GM18873 (cell line): ENCODE results near the gene SLC36A1.
A peak's percentile ranks its signal among the peaks of the same experiment; 100 is the strongest.
"Not testable (repeated sequence)": the region's sequence is repeated elsewhere in the genome, so short reads cannot be mapped to it uniquely, and the experiment has no call there.

Experiments
- ATAC-seq: cut with Tn5 transposase; IDR thresholded peaks from one replicate; pipeline ENCODE4 v1.9.1; 2021; ENCODE audit warnings: mild to moderate bottlenecking, moderate library complexity, moderate number of reproducible peaks; ENCODE audit not compliant: unreplicated experiment, low FRiP score

The SLC36A1 gene

DNA sequence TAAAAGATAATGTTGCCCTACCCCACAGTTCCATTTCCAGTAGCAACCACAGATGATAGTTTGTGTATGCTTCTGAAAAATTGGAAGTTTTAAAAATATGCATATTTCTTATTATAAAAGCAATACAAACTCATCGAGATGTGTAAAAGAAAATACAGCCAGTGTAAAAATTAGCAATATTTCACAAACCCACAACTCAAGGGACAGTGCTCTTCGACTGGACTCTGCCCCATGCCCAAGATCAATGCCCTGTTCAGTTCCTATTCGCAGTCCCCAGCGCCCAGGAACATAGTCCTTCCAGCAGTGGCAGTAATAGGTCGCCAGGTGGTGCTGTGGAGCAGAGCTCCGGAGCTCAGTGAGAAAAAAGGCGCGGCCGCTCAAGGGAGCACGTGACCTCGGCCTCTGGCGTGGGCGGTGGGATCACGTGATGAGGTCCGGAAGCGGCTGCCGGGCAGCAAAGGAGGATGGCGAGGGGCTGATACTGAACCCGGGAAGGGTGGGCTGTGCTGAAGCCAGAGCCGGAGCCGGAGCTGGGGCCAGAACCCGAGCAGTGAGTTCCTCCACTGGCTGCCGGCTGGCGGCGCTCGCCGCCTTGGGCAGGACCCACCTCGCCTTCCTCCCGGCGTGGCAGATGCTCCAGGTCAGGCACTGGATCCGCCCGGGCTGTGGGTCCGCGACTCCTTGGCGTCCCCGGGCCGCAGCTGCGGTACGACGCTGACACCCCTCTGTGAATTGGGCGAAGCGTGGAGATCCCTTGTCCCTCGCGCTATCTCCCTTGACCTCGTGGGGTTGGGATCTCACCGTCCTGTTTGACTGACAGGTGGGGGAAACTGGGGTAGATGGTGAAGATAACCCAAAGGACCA lies at the start of gene SLC36A1:
TSS of gene SLC36A1 (plus strand) at position 430 of the 864 bp plus-strand sequence. CDS start 11,190 bp downstream, outside the sequence.
- ATAC-seq: peak; percentile 71

DNA sequence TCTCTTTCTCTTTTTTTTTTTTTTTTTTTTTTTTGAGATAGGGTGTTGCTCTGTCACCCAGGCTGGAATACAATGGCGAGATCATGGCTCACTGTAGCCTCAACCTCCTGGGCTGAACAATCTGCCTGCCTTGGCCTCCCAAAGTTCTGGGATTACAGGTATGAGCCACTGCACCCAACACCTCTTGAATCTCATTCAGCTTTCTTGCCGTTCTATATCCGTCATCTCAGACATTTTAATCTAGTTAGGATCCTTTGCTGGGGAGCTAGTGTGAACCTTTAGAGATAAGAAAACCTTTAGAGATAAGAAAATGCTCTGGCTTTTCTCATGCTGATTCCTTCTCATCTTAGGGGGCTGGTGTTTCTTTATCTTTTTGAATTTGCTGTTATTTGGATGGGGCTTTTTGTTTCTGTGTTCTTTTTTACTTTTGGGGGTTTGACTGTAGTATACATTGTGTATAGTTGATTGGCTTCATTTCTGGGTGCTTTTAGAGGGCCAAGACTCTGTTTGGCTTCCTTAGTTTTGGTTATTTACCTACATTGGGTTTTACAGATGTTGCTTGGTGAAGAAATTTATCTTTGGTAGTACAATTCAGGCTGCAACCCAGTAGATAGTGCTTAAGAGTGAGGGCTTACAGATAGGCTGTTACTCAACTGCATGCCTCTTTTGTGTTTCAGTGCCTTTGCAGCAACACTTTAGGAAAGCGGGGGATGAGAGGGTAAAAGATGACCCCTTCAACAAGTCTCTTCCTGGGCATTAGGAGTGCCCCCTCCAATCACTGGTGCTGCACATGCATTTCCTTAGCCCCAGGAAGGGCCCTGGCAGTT lies 41.9 kb upstream of the SLC36A1 start:
- ATAC-seq: no peak

DNA sequence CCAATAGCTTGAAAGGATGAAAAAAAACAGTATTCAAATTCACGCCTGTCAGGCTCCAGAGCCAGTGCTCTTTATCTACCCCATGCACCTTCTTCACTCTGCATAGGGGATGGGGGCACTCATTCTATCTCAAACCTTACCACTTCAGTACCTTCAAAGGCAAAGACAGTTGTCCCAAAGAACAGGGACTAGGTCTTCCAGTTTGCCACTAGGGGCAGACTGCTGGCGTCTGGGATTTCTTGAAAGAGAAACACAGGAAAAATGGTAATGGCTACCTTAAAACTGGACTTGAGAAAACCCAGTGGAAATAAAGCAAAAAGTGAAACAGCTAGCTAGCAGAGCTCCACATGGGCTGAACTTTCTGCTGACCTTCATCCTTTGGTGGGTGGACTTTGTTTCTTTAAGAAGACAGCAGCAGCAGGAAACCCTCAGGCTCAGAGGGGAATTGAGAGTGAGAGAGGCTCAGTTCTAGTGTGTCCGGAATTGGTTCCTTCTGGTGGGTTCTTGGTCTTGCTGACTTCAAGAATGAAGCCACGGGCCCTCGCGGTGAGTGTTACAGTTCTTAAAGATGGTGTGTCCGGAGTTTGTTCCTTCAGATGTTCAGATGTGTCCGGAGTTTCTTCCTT lies 41.0 kb upstream of the SLC36A1 start:
- no peak for ATAC-seq

DNA sequence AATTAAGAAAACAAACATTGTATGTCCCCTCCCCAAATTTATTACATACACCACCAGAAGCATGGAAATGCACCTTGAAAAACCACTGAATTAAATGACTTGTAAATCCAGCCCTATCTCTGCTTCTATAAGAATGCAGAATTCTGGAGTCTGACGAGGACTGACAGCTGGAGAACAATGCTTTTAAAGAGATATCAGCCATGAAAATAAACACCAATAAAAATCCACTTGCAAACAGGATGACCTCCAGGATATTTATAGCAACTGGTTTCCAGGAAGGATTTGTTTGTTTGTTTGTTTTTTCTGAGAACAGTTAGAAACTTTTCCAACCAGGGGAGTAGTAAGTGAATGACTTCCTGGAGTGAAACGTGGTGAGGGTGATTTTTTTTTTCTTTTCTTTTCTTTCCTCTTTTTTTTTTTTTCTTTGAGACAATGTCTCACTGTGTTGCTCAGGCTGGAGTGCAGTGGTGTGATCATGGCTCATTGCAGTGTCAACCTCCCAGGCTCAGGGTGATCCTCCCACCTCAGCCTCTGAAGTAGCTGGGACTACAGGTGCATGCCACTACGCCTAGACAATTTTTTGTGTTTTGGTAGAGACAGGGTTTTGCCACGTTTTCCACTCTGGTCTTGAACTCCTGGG lies 38.7 kb upstream of the SLC36A1 start:
- no peak for ATAC-seq

DNA sequence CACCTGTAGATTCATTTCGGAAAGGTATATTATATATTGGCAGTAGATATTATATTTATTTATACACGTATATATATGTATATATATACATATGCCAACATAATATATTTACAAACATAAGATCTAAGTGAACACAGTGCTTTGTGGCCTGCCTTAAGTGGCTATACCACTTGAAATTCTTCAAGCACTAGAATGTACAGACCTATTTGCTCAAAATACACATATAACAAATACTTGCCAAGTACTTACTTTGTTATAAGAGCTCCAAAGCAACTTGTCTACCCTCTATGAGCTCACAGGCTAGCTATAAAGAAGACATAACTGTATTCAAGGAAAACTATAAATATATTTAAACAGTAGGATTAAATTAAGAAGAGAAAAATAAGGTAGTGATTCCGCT lies 33.6 kb upstream of the SLC36A1 start:
- no peak for ATAC-seq

DNA sequence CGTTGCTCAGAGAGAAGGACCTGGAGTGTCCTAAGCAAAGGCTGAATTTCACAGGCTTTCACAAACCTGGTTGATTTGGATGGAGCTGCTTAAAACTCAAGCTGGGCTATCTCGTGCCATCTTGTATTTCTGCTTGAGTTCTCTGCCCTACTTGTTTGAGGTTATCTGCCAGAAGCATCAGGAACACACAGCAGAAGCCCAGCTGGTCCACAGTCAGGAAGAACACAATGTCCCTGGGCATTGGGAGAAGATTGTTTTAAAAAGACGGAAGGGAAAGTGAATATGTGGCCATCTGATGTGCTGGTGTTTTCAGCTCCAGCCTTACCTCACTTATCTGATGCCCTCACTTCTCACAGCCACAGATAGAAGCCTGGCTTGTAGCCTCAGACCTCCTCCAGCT lies 32.9 kb upstream of the SLC36A1 start:
- no peak for ATAC-seq

DNA sequence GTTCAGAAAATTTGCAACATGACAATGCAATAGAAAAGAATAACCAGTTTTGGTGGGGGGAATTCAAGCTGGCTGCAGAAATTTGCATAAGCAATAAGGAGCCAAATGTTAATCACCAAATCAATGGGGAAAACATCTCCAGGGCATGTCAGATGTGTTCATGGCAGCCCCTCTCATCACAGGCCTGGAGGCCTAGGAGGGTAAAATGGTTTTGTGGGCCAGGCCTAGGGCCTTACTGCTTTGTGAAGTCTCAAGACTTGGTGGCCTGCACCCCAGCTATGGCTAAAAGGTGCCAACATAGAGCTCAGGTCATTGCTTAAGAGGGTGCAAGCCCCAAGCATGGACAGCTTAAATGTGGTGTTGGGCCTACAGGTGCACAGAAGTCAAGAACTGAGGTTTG lies 29.7 kb upstream of the SLC36A1 start:
- no peak for ATAC-seq

DNA sequence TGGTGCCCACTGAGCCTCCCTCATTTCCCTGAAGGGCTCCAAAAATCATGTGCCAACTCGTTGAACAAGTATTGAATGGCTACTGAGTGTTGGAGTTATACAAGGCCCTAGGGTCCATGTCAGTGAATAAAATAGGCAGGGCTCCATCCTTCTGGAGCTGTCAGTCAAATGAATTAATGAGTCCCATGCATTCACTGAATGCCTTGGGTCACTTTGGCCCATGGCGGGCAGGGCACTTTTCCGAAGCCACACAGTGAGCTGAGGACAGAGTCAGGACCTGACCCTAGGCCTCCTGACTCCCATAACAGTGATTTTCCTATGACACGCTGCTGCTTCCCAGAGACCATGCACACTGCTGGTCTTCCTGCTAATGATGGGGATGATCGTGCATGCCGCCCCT lies 27.3 kb upstream of the SLC36A1 start:
- no peak for ATAC-seq

DNA sequence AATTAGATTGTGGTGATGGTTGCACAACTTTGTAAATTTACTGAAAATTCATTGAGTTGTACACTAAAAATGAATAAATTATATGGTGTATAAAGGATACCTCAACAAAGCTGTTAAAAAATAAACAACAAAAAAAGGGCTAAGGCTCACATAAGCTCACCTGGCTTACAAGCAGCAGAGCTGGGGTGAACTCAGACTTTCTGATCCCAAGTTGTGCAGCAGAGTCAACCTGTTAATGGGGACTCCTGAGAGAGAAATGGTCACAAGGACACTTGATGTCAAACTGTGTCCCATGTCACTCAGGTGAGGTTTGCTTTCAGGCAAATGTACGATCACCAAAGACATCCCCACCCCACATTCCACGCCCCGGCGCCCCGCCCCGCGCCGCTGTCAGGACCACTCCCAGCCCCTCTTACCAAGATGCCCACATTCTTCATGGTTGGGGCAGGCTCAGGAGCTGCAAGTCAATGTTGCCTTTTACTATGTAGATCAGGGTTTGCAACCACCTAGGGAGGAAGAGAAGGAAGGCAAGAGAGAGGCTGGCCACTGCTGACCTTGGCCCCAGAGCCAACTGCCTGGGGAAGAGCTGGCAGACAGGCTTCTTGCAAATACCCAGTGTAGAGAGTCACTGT lies 22.4 kb upstream of the SLC36A1 start:
- ATAC-seq: no peak

DNA sequence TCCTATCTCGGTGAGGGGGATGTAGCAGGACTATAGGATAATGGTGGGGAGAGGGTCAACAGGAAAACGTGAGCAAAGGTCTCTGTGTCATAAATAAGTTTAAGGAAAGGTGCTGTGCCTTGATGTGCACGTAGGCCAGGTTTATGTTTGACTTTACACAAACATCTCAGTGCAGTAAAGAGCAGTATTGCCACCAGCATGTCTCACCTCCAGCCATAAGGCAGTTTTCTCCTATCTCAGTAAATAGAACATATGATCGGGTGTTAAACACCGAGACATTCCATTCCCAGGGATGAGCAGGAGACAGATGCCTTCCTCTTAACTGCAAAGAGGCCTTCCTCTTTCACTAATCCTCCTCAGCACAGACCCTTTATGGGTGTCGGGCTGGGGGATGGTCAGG lies 21.1 kb upstream of the SLC36A1 start:
- ATAC-seq: not testable (repeated sequence)

DNA sequence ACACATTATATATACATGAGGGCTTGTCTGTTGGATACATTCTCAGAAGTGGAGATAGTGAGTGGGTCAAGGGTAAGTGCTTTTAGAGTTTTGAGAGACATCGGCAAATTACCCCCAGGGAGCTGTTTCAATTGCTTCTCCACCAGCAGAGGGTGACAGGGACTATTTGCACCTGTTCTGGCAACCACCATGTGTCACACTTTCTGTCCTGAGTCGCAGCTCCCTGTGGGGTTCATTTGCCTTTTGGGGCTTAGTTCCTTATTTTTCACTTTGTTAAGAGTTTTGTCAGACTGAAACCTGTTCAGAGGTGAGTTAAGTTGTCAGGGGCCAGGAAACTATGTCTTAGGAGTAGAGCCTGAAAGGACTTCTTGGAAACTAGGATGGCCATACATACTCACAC lies 20.1 kb upstream of the SLC36A1 start:
- peak; percentile 96 for ATAC-seq

DNA sequence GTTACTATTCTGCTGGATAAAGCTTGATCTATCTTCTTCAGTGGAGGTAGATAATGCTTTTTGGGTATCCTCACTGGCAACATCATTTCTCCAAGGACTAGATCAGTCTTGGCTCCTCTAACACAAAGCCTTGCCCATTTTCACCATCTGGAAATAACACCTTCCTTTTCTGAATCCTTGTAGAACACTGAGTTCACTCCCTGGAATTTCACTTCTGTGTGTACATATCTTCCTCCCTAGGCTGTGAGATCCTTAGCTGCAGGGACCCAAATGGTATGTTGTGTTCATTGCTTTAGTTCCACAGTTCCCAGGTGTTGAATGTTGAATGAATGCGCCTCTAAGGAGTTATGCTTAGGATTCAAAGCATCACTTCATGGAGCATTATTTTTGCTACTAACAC lies 16.7 kb upstream of the SLC36A1 start:
- no peak for ATAC-seq

DNA sequence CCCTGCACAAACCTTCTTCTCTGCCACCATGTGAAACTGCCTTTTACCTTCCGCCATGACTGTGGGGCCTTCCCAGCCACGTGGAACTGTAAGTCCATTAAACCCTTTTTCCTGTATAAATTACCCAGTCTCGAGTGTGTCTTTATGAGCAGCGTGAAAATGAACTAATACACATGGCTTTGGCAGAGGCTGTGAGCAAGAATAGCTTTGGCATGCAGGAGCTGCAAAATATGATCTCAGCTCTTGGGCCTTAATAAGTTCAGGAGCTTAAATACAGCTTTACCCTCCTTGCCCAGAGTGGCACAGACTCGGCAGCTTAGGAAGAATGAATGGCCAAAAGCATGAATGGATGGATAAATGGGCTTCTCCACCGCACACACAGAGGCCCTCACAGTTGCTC lies 15.7 kb upstream of the SLC36A1 start:
- ATAC-seq: no peak

DNA sequence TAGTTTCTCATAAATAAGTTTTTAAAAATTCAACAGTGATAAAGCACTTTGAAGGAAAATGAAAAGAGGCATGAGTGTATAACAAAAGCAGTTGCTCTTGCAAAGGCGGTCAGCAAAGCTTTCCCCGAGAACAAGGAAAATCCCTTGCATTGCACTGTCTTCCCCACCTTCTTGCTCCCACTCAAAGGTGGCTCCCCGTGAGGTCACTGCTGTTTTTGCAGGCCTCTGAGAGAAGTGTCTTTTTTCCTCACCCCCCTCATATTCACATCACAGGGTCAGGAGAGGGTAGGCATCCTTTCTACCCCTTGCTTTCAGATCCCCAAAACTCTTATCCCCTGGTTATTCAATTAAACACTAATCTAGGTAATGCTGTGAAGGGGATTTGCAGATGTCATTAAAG lies 15.2 kb upstream of the SLC36A1 start:
- ATAC-seq: no peak

DNA sequence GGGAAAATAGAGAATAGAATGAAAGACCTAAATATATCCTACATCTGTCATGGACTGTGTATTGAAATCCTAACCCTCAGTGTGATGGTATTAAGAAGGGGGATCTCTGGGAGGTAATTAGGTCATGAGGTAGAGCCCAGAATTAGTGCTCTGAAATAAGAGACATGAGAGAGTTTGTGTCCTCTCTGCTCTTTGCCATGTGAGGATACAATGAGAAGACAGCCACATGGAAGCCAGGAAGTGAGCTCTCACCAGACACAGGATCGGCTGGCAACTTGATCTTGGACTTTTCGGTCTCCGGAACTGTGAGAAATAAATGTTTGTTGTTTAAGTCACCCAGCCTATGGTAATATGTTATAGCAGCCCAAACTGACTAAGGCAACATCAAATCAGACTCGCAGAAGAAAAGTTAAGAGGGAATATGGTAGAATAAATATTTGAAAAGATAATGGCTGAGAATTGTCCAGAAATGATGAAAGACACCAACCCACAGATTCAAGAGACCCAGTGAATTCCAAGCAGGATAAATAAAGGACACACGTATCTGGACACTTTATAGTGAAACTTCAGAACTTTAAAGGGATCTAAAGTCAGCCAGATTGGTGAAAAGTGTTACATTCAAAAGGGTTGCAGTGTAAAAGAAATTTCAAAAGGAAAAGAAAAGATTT lies 12.7 kb upstream of the SLC36A1 start:
- ATAC-seq: no peak

DNA sequence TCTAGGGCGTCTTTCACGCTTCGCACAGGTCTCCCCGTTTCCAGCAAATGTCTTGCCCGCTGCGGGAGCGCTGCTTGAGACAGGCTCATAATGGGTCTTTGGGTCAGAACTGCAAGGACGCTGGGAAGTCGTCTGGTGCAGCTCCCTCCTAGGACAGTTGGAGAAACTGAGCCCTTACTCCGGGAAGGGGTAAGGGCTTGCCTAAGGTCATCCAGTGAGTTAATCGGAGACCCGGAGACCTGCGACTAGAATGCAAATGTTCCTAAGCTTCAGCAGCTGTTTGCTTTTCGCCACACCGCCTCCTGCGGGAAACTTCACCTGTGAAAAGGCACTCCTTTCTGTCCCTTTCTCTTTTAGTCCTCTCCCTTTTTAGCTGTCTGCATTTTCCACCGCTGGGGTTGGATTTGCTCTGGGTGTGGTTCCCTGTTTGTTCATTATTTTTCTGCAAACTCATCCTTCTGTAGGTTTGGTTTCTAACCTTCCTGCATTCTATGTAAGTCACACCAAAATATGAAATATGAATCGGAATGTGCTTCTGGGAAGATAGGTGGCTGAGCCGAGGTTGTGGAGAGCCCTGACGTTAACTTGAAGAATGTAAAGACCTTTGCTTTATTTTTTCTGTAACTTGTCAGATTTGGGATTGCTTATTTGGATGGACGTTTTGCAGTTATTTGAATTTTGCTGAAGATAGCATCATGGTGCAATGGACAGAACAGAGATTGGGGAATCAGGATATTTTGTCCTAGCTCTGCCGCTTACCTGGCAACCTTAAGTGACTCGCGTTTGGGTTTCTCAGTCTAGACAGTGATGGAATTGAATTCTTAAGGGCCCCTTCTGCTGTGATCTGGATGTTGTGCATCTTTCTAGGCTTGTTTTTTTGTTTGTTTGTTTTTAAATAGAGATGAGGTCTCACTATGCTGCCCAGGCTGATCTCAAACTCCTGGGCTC lies 909 bp downstream of the SLC36A1 start:
- ATAC-seq: no peak

DNA sequence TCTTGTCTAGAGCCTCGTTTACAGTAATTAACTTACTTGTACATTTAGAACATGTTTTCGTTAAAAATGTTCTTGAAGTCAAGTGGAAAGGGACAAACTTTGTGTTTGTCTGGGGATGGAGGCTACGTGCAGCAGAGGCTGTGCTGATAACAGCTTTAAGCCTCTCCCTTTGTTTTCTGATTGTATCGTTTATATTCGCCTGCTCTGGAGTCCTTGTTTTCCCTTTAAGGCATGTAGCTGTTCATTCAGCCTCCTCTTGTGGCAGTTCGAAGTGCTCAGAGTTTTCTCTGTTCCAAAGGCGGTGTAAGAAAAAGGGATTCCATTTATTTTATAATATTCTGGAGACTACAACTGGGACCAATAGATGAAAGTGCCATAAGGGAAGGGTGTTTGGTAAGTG lies 1.9 kb downstream of the SLC36A1 start:
- ATAC-seq: no peak

DNA sequence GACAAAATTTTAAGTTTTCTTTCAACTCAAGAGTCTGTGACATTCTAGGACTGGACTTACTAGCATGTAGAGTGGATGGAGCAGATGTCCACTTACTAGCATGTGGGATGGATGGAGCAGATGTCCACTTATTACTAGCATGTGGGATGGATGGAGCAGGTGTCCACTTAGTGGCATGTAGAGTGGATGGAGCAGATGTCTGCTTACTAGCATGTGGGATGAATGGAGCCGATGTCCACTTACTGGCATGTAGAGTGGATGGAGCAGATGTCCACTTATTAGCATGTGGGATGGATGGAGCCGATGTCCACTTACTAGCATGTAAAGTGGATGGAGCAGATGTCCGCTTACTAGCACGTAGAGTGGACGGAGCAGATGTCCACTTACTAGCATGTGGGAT lies 2.4 kb downstream of the SLC36A1 start:
- ATAC-seq: no peak

DNA sequence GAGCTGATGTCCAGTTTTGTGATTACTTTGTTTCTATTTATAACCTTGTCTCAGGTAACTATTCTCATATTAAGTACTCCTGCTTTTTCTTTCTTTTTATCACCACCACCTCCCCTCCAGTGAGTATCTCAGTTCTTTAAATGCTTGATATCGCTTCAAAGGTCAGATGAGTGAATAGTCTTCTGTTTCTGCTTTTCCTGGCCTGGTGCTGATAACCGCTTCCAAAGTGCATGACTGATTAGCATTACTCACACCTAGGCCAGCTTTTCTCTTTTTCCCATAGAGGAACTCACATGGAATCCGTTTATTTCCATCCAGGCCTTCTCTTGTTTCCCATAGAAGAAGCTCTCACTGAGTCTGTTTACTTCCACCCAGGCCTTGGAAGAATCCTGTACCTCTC lies 3.2 kb downstream of the SLC36A1 start:
- no peak for ATAC-seq
